NCI-H524 (cell line): Measurements from ENCODE around the gene RCL1.
"Not testable (repeated sequence)": the region's sequence is repeated elsewhere in the genome, so short reads cannot be mapped to it uniquely, and the experiment has no call there.

Experiments
- DNase-seq, 2 experiments: peaks; one replicate each; lab custom pipeline; 2025; lab: John Stamatoyannopoulos, UW

The RCL1 gene, protein sequence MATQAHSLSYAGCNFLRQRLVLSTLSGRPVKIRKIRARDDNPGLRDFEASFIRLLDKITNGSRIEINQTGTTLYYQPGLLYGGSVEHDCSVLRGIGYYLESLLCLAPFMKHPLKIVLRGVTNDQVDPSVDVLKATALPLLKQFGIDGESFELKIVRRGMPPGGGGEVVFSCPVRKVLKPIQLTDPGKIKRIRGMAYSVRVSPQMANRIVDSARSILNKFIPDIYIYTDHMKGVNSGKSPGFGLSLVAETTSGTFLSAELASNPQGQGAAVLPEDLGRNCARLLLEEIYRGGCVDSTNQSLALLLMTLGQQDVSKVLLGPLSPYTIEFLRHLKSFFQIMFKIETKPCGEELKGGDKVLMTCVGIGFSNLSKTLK

GRCh38 chr9:4792572-4793458 is at the start of gene RCL1:
Gene RCL1 (plus strand): TSS chr9:4792944. CDS start chr9:4793092, 148 bp downstream.
- DNase-seq = peak; percentile 90 to 94

DNA sequence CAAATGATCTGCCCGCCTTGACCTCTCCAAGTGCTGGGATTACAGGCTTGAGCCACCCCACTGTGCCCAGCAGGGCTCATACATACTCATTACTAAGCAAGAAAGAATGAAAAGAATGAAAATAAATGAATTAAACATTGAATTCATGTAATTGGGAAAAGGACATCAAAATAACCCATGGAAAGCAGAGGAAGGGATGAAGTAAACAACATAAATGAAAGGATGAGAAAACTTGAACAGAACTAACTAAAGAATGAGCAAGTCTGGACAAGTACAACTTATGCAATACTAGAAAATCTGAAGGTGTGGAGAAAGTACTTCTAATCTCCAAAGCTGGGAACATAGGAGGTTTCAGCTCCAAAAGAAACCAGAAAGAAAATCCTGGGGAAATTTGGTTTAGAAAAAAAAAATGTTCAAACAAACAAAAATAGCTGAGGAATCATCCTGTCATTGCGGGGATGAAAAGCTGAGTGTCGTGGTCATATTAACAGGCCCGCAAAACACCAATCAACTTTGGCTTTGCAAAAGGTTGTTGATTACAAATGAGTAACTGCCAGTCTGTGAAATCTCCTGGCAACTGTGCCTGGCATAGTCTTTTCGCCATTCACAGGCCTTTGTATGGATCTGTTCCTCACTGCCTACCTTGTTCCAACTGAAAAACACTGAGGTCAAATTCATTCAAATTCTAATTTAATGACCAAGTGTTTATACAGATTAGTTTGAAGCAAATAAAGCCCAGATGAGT is 49.4 kb upstream of the RCL1 start:
- DNase-seq = no peak

DNA sequence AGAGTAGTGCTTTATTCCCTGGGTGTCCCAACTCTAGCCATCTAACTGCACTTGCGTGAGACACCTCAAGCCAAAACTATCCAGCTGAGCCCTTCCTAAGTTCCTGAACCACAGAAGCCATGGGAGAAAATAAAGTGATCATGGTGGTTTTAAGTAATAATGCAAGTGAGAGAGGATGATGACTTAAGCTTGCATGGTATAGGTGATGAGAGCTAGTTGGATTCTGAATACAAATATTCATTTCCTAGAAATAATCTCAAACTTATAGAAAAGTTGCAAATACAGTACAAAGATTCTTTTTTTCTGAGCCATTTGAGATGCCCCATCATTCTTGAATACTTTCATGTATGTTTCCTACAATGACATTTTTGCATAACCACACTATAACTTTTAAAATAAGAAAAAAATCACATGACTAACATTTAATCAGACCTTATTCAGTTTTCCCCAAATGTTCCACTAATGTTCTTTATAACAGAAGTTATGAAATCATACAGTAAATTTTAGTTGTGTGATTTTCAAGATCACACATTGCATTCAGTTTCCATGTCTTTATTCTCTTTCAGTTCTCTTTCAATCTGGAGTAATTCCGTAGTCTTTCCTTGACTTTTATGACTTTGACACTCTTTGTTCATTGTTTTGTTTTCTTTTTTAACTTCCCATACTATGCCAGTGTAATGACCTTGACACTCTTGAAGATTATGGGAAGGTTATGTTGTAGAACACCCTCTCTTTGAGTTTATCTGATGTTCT is 46.3 kb upstream of the RCL1 start:
- no peak for DNase-seq

DNA sequence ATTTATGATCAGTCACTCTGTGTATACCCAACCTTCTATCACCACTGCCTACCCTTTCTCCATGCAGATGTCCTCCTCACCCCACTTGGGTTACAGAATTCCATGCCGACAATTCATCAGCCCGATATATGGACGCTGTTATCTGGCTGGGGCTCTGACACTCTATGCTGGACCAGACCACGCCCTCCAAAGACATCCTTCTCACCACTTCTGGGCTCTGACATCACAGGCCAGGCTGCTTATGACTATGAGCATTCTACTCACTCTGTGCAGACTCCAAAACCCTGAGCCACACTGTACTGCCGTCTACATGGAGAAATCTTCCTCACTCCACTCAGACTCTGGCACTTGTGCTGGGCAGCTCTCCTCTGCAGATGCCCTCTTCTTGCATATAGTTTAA is 44.1 kb upstream of the RCL1 start:
- no peak for DNase-seq

DNA sequence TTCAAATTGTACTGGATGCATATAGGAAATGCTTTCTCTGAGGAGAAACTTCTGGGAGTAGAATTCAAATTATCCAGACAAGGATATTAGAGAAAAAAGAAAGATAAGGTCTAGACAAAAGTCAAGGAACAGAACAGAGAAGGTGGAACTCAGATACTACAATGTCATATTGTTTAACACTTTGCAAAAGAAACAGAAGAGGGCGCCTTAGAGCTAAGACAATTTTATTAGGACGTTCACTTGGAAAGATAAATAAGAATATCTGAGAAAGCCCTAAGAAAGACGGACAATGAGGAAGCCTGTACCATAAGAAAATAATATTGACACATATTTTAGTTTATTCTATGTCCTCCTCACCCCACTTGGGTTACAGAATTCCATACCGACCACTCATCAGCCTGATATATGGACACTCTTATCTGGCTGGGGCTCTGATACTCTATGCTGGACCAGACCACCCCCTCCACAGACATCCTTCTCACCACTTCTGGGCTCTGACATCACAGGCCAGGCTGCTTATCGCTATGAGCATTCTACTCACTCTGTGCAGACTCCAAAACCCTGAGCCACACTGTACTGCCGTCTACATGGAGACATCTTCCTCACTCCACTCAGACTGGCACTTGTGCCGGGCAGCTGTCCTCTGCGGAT is 42.6 kb upstream of the RCL1 start:
- DNase-seq = peak; percentile 12 to 57

DNA sequence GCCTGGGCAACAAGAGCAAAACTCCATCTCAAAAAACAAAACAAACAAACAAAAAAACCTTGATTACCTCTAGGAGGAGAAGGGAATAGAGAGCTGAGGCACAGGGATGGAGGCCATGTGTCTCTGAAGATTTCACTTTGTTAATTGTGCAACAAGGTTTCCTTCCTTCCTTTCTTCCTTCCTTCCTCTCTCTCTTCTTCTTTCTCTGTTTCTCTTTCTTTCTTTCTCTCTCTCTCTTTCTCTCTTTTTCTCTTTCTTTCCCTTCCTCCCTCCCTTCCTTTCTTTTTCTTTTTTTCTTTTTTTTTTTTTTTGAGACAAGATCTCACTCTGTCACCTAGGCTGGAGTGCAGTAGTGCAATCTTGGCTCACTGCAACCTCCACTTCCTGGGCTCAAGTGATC is 38.2 kb upstream of the RCL1 start:
- DNase-seq = not testable (repeated sequence)

DNA sequence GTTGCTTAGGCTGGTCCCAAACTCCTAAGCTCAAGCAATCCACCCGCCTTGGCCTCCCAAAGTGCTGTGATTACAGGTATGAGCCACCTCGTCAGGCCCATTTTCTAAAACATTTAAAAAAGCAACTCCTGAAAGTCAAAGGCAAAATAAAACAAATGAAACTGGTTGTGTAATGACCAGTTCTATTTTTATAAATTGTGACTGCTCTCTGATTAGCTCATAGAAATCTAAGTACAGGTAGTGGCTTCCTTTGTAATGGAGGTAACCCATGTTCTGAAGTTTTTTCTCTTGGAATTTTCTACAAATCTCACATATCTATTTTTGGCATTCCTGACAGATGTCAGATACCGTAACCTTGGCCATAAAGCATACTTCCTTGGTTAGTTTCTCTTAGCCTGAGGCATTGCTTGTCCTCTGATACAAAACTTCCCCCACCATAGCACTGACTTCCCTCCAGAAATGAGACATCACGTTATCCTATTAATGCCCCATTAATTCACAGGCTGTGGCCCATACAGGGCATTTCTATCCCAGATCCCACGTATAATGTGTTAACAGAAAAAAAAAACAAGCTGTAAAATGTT is 37.6 kb upstream of the RCL1 start:
- no peak for DNase-seq

- no peak for DNase-seq
Measured at GRCh38 chr9:4756420-4756819, 36.3 kb upstream of the RCL1 start.

GRCh38 chr9:4760122-4760521 is 32.6 kb upstream of the RCL1 start:
- DNase-seq = no peak

DNA sequence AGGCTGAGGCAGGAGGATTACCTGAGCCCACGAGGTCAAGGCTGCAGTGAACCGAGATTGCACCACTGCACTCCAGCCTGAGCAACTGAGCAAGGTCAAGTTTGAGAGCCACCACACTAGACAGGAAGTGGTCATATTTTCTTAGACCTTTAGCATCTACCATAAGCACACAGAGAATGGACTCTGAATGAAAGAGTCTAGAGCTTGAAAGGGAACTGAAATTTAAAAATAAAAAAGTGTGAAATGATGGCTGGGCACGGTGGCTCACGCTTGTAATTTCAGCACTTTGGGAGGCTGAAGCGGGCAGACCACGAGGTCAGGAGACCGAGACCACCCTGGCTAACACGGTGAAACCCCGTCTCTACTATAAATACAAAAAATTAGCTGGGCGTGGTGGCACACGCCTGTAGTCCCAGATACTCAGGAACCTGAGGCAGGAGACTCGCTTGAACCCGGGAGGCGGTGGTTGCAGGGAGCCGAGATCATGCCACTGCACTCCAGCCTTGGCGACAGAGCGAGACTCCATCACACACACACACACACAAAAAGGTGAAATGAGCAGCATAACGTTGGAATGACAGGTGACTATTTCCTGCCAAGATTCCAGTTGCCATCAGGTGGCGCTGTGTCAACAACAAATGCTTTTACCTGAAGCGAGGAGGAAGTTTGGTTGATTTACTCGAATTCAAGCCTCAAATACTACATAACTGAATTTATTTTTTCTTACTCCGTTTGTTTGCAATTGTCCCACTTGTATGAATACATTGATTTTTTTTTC is 30.4 kb upstream of the RCL1 start:
- DNase-seq = peak; percentile 24 to 60

GRCh38 chr9:4762886-4763541 is 29.7 kb upstream of the RCL1 start:
- no peak for DNase-seq

DNA sequence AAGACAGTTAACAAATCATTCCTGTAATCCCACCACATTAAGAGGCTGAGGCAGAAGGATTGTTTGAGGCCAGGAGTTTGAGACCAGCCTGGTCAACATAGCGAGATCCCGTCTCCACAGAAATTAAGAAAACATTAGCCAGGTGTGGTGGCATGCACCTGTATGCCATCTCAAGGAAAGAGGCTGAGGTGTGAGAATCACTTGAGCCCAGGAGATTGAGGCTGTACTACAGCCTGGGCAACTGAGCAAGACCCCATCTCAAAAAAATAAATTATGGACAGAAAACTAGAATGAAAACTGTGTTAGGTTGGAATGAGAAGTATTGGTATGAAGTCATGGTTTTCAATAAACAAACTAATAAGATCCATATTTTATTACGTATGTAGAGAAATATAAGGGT is 28.7 kb upstream of the RCL1 start:
- DNase-seq = no peak

DNA sequence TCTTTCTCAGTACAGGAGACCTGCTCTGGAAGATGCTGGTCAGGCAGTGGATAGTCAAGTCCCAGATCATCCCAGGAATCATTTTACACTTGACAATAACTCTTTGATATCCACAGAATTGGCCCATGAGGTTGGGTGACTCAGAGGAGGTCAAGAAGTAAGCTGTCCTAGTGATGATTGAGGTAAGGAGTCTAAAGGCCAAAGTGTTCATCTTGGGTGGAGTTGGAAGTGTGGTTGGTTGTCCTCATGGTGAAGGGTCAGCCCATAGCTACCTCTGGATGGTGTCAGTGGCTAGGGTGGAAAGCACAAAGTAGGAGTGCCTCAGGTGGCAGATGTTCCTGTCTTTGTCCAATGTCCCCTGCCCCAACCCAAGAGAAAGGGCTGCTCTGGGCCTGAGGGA is 24.1 kb upstream of the RCL1 start:
- no peak for DNase-seq

DNA sequence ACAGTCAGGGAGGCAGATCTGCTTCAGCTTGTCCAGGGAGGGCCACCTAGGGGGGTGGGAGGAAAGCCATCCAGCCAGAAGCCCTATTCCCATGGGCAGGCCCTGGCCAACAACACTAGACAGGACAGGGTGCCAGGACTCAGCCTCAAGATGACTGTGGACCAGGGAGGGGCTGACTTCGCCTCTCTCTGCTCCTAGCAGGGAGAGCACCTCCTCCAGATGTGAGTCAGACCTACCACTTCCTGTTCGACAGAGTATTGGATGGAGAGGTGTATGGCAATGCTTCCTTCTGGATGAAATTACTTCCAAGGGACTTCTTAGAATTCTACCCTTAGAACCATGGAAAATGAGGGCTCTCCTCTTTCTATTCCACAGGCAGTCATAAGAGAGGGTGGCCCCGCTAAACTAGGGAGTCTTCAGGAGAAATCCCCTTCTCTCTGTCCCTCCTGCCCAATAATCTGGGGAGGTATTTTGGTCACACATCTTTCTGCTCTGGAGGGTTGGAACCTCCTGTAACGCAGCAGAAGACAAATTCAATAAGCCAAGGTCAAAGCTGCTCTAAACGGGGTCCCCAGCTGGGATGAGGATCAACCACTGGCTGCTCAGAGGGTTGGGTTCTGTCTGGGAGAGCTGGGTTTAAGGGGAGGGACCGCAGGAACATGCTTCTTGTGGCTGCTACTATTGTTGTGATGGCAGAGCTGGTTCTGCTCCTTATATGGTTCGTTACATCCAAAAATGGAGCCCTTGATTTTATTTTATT is 23.2 kb upstream of the RCL1 start:
- no peak for DNase-seq

DNA sequence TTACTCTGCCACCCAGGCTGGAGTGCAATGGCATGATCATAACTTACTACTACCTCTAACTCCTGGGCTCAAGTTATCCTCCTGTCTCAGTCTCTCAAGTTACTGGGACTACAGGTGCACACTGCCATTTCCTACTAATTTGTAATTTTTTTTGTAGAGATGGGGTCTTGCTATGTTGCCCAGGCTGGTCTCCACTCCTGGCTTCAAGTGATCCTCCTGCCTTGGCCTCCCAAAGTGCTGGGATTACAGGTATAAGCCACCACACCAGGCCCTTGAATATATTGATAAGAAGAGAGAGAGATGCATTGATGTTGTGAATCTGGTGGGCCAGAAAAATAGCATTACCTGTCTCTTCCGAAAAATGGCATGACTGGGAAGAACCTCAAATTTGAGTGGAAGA is 21.0 kb upstream of the RCL1 start:
- DNase-seq = no peak

GRCh38 chr9:4774209-4774608 is 18.5 kb upstream of the RCL1 start:
- DNase-seq = no peak

- DNase-seq = not testable (repeated sequence)
Measured at GRCh38 chr9:4774958-4775357, 17.8 kb upstream of the RCL1 start.

DNA sequence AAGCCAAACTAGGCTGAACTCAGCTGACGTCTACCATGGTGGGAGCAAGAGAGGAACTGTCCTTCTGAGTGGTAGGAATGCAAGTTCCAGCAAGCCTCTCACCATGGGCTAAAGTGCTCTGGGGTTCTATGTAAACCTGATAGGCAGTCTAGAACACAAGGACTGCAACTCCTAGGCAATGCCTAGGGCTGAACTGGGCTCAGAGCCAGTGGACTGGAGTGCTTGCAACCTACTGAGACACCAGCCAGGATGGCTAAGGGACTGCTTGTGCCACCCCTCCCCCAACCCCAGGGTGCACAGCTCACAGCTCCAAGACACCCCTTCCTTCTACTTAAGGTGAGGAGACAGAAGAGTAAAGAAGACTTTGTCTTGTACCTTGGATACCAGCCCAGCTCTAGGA is 12.1 kb upstream of the RCL1 start:
- no peak for DNase-seq

GRCh38 chr9:4781408-4781807 is 11.3 kb upstream of the RCL1 start:
- no peak for DNase-seq
